Astrocyte of the cerebellum (primary cell): ENCODE measurements around the gene SYCE1.
"Not testable (repeated sequence)": the region's sequence is repeated elsewhere in the genome, so short reads cannot be mapped to it uniquely, and the experiment has no call there.

Source experiments
- DNase-seq: peaks from one replicate; pipeline ENCODE4 v3.0.0-alpha.2; 2011; ENCODE audit warnings: low read depth
- H3K4me3 ChIP-seq: 2 replicates; pipeline ENCODE4 v1.5.1; 2011; ENCODE audit warnings: mild to moderate bottlenecking, low read depth, low read length, moderate library complexity
- CTCF ChIP-seq: IDR thresholded peaks from 2 replicates; pipeline ENCODE4 v1.5.1; 2012; ENCODE audit warnings: low read length, low read depth, moderate library complexity, mild to moderate bottlenecking; ENCODE audit errors: missing control alignments
- in situ Hi-C: cut with HindIII; loops from 2 replicates; pipeline ENCODE4 v1.10.0; 2017; ENCODE audit warnings: low sequenced_read_pairs

Gene SYCE1

GRCh38 chr10:133526957-133527588, 38.3 kb downstream of the SYCE1 start, which contains the start of gene CYP2E1:
CYP2E1 (plus strand) TSS chr10:133527363; CDS start chr10:133527396, 33 bp downstream.
- no peak for TF ChIP-seq CTCF
- in situ Hi-C loops = no loop called here
- no peak for DNase-seq
- no peak within 1 kb of the TSS for H3K4me3 ChIP-seq

GRCh38 chr10:133525444-133525843, 39.9 kb downstream of the SYCE1 start:
- no peak for TF ChIP-seq CTCF
- H3K4me3 ChIP-seq = no peak overlapping the region
- in situ Hi-C loops = no loop called here
- no peak for DNase-seq

- no peak for DNase-seq
- no peak overlapping the region for H3K4me3 ChIP-seq
- in situ Hi-C loops = no loop called here
- TF ChIP-seq CTCF = no peak
Observed at GRCh38 chr10:133523631-133524203, 41.7 kb downstream of the SYCE1 start.

GRCh38 chr10:133520193-133520738, 45.1 kb downstream of the SYCE1 start:
- peak; percentile 50 for TF ChIP-seq CTCF
- DNase-seq = no peak
- in situ Hi-C loops = no loop called here
- no peak overlapping the region for H3K4me3 ChIP-seq

GRCh38 chr10:133518517-133518916, 46.9 kb downstream of the SYCE1 start:
- in situ Hi-C loops, H3K4me3 ChIP-seq, DNase-seq: not testable (repeated sequence)

GRCh38 chr10:133516057-133516456, 49.3 kb downstream of the SYCE1 start:
- in situ Hi-C loops = no loop called here
- no peak for TF ChIP-seq CTCF
- no peak for DNase-seq
- no peak overlapping the region for H3K4me3 ChIP-seq

GRCh38 chr10:133515471-133515870, 49.9 kb downstream of the SYCE1 start:
- no peak overlapping the region for H3K4me3 ChIP-seq
- in situ Hi-C loops = no loop called here
- no peak for DNase-seq
- TF ChIP-seq CTCF = no peak
